A549 (cell line): ENCODE data around the gene ESRRG.

Experiments used
- CEBPB ChIP-seq, 2 experiments: fragments of >200 bp in 1 of 2; sonication (Bioruptor Twin) in 1 of 2; formaldehyde crosslinking in 1 of 2; IDR thresholded peaks; 2 replicates each; pipeline ENCODE4 v1.6.1; 2012 to 2016
- JUN ChIP-seq, 2 experiments: fragments of >200 bp; sonication (Bioruptor Twin); formaldehyde crosslinking; IDR thresholded peaks; 2 replicates in 1 of 2; 3 replicates in 1 of 2; pipeline ENCODE4 v1.6.1; 2016 to 2017
- TF ChIP-seq, protein P1 (sequence below): fragments of 200-600 bp; sonication (generic); IDR thresholded peaks from 2 replicates; pipeline ENCODE4 v1.6.1; 2016; ENCODE audit warnings: antibody characterized with exemption, mild to moderate bottlenecking, moderate library complexity
- TF ChIP-seq, protein P2 (sequence below): IDR thresholded peaks from 2 replicates; pipeline ENCODE4 v1.6.1; 2012

DNA sequence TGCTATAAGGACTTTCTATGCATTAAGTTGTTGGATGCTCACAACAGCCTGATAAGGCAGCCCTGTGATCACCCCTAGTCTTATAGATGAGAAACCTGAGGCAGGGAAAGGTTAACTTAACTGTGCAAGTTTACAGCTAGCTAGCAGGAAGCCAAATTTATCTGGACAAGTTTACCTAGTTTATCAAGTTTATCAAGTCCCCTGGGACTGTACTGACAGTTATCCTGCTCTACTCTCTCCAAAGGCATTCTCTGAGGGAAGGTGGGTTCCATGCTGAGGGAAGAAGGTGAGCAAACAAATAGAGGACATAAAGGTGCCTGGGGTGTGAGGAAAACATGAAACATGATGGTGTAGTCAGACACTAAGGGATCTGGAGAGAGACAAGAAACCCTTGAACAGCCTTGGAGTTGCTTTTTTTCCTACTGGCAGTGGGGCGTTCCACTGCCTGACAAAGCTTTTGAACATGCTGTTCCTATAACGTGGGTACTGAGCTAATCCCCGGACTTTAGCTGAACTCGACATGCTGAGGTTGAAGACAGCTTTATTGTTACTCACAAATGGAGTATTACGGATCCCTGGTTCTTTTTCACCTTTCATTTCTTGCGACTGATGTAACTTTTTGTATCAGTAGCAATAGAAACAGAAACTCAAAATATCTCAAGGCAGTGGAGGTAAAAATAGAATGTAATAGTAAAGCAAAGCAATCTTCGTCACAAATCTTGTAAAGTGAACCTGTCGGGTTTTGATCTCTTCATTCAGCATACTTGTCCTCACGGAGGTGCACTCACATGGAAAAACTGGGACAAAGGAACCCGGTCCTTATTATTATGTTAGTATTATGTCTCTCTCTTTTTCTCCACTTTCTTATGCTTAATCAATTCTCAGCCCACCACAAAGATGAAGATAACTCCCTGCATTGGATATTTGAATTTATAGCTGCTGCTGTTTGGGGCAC is 42.4 kb upstream of the ESRRG start:
- TF ChIP-seq, protein P1, sequence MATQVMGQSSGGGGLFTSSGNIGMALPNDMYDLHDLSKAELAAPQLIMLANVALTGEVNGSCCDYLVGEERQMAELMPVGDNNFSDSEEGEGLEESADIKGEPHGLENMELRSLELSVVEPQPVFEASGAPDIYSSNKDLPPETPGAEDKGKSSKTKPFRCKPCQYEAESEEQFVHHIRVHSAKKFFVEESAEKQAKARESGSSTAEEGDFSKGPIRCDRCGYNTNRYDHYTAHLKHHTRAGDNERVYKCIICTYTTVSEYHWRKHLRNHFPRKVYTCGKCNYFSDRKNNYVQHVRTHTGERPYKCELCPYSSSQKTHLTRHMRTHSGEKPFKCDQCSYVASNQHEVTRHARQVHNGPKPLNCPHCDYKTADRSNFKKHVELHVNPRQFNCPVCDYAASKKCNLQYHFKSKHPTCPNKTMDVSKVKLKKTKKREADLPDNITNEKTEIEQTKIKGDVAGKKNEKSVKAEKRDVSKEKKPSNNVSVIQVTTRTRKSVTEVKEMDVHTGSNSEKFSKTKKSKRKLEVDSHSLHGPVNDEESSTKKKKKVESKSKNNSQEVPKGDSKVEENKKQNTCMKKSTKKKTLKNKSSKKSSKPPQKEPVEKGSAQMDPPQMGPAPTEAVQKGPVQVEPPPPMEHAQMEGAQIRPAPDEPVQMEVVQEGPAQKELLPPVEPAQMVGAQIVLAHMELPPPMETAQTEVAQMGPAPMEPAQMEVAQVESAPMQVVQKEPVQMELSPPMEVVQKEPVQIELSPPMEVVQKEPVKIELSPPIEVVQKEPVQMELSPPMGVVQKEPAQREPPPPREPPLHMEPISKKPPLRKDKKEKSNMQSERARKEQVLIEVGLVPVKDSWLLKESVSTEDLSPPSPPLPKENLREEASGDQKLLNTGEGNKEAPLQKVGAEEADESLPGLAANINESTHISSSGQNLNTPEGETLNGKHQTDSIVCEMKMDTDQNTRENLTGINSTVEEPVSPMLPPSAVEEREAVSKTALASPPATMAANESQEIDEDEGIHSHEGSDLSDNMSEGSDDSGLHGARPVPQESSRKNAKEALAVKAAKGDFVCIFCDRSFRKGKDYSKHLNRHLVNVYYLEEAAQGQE, result no peak
- TF ChIP-seq JUN (IDR thresholded peaks at IDR 0.05), result no peak
- TF ChIP-seq CEBPB (IDR thresholded peaks at IDR 0.05), result no peak
- TF ChIP-seq, protein P2, sequence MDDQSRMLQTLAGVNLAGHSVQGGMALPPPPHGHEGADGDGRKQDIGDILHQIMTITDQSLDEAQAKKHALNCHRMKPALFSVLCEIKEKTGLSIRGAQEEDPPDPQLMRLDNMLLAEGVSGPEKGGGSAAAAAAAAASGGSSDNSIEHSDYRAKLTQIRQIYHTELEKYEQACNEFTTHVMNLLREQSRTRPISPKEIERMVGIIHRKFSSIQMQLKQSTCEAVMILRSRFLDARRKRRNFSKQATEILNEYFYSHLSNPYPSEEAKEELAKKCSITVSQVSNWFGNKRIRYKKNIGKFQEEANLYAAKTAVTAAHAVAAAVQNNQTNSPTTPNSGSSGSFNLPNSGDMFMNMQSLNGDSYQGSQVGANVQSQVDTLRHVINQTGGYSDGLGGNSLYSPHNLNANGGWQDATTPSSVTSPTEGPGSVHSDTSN, result no peak
